Stimulated activated CD8-positive, alpha-beta memory T cell treated with anti-CD3 and anti-CD28 coated beads, Interleukin-7, amount 100 ng/mL, for 48 hours (primary cell): ENCODE results near the gene NABP2.

Experiments
- DNase-seq, 2 donors: peaks; one replicate each; pipeline ENCODE4 v3.0.0-alpha.2; 2020; ENCODE audit warnings: low read depth in 1 of 2; ENCODE audit errors: extremely low read depth in 1 of 2

The NABP2 gene

DNA sequence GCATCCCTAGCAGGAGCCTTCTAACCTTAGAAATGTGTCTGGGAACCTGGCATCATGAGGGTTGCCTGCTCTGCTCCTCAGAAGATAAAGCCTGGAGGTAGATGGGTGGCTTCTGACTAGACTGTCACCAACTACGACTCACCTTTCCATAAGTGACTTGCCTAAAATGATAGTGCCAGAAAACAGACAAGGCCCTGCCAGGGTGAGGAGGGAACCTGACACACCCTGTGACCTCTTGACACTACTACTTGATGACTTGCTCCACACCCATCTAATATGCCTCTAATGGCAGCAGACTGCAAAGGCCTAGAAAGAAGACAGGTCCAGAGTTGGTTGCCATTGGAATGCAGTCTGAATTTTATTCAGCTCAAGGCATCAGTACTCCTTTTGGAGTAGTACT lies 11.8 kb upstream of the NABP2 start:
- no peak for DNase-seq

DNA sequence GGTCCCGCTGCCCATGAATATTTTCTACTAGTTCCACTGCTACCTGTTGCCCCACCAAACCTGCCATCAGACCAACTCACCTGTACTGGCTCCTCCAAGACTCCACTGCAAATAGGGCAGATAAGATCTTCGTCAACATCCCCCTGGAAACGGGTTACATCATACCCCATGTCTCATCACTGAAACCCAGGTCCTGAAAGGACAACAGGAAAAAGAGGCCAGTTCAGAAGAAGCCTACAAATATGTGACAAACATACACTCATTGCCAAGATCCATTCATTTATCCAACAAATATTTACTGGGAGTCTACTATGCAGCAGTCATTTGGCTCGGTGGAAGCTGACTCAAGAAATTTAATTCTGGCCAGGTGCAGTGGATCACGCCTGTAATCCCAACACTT lies 10.3 kb upstream of the NABP2 start:
- DNase-seq, result no peak

DNA sequence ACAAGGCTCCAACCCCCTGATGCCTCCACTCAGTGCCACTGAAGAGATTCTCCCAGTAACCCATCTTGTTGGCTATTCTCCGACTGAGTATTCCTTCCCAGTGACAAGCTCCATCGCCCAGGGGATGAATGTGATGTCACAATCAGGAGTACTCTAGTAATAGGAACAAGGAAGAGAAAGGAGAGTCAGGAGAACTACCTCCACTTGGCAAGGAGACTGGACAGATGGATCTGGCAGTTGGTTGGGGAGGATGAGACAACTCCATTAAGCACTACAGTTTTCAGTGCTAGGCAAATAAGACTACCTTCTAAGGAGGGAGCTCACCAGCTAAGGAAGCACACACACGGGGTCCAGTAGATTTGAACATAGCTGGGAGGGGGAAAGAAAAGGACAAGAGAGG lies 7.7 kb upstream of the NABP2 start:
- no peak for DNase-seq

DNA sequence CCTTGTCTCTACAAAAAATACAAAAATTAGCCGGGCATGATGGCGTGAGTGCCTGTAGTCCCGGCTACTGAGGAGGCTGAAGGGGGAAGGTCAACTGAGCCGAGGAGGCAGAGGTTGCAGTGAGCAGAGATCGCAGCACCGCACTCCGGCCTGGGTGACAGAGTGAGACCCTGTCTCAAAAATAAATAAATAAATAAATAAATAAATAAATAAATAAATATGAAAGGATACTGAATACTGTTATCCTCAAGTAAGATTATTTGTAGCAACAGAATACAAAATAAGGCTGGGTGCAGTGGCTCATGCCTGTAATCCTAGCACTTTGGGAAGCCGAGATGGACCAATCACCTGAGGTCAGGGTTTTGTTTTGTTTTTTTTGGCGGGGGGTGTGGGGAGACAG lies 4.3 kb upstream of the NABP2 start:
- DNase-seq, result no peak

DNA sequence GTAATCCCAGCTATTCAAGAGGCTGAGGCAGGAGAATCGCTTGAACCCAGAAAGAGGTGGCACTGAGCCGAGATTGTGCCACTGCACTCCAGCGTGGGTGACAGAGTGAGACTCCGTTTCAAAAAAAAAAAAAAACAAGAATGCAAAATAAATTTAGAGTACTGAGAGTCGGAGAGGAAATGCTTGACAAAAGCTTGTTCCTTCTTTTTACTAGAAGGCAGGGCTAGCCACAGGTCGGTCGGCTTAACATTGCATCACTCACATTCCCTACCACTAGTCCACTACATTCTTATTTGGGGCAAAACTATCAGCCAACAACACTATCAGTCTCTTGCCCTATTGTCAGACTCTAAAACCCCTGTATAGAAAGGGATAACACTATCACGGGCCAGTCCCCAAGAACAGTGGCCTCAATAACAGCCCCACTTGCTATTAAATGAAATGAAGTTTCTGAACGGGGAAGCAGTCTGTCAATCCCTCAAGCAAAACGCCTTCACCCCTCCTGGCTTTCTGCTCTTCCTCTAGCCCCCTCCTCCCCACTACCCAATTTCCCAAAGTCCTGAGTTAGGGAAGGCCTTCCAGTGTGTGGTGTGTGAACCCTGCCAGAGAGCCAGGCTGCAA lies 3.4 kb upstream of the NABP2 start:
- no peak for DNase-seq

DNA sequence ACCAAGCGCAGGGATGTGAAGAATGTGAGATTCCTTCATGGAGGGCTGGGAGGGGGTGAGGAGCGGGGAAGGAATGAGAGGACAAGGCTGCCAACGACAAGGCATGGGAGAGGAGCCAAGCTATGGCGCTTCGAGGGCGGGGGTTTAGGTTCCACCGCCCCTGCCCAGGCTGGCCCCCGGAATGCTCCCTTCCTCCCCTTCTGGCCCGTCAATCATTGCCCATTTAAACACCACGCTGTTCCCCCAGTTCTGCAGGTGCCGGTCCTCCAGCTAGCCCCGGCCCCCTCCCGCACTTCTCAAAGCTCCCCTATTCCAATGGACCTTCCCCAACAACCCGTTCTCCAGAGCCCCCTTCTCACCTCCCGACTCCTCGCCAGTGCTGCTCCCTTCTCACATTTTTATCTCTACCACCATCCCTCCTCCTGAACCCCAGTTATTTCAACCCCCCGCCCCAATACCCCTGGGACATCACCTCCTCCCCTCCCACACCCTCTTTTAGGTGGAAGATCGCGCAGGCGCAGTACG lies 2.8 kb upstream of the NABP2 start:
- no peak for DNase-seq

DNA sequence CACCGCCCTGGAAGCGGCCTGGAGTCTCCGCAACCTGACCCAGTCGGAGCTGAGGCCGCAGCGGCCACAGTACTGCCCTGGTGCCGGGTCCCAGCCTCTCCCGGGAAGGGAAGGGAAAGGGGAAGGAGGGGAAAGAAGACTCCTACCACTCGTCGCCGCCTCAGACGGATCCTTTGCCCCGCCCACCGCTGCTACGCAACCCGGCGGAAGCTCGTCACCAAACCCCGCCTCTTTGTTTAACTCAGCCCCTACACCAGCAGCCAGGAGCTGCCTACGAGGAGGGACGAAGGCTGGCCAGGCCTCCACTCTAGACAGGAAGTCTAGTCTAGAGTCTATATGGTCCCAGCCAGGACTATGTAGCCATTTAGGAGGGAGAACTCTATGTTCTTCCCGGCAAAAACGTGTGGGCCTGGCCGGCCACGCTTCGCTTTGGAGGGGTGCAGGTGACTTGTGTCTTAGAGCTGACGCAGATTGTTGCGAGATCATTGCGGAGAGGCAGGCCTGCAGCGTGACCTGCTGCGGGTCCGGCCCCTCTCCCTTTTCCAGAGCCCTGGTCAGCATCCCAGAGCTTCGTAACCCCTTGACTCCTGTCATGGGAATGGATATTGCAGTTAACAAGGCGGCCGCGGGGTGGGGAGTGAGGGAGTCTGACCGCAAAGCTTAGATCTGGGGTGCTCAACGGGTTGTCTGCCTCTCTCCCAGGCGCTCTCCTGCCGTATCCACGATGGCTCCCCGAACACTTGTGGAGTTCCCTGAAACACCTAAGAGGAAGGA lies 2.2 kb upstream of the NABP2 start, which contains the start of gene RNF41:
RNF41 (minus strand) TSS at position 166 of the 774 bp plus-strand sequence. CDS start 7,875 bp downstream, outside the sequence.
- DNase-seq, result peak; percentile 73 to 86

DNA sequence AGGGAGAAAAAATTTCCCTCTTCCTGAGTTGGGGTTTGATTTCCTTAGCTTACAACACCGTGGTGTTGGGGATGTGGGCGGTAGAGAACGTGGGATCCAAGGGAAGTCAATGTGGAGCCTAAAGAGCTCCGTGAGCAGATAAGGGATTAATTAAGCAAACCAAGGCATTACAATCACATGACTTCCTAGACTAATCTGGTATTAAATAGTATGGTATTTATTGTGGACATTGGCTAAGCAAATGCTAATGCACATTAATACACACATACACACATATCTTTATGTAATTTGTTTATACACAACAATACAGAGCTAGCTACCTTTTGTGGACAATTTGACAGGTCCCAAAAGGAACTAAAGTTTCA lies 1.6 kb upstream of the NABP2 start:
- DNase-seq, result no peak

DNA sequence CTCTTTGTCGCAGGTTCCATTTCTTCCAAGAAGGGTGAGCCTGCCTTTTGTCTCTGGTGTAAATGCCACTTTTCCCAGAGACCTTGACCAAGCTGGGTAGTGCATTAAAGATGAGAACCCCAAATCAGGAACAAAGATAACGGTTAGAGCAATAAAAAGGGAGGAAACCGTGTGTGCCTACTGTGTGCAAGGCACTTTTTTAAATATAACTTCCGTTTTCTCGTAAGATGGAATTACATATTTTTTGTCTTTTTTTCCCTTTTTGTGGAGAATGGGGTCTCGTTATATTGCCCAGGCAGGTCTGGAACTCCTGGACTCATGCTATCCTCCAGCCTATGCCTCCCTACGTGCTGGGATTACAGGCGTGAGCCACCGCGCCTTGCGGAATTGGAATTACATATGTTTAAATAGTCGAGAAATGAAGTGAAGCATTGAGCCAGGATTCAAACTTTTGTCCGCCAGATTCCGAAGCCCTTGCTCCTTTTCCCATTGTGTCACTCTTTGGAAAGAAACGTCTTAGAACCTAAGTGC lies 506 bp upstream of the NABP2 start:
- DNase-seq, result no peak

DNA sequence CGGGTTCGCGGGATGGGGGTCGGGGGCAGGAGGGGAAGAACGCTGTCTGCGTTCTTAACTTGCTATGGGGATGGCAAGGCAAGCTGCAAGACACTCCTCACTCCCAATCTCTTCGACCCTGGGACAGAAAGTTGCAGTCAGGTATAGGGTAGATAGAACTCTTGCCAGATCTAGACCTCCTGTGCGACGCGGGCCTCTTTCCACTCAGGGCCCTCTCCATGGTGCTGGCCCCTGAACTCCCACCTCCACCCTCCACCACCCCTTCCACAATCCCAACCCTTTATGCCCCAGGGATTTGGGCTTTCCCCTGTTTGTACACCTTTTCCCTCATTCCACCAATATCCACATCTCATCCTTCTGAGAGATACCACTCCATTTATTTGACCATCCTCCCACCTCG lies 812 bp downstream of the NABP2 start:
- no peak for DNase-seq

DNA sequence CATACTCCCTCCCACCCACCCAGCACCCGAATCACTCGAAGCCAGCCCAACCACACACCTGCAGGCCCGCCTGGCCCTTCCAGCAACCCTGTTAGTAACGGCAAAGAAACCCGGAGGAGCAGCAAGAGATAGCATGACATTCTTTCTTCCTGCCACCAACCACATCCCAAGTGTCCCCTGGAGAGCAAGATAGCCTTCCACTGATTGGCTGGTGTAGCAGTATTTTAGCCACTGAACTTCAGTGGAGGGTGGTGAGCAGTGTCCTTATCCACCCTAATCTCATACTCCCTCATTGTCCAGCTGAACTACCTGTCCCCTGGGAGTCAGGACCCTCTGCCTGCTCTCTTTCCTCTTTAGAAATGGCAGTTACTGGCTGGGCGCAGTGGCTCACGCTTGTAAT lies 4.9 kb downstream of the NABP2 start:
- no peak for DNase-seq

DNA sequence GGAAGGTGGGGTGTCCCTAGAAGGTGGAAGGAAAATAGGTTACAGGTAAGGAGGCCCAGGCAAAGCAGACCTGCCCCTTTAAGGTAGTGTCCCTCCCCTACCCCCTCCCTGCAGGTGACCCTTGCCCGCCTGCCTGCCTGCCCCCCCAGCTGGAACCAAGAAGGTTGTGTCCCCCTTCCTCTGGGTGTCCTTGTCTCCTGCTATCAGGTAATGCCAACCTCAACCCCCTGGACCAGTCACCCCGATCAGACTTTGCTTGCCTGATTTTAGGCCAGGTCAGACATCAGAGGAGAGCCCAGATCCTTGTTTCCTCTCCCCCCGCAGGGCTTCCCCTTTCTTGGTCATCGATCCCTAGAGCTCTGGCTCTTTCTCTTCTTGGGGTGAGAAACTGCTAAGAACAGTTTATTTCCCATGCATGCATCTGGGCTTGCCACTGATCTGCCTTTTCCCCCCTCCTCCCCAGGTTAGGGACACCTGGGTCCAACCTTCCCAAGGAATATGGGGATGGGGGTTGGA lies 5.8 kb downstream of the NABP2 start, which contains the start of gene SLC39A5:
SLC39A5 (plus strand) TSS at position 136 of the 516 bp plus-strand sequence. CDS start 1,224 bp downstream, outside the sequence.
- DNase-seq, result no peak

DNA sequence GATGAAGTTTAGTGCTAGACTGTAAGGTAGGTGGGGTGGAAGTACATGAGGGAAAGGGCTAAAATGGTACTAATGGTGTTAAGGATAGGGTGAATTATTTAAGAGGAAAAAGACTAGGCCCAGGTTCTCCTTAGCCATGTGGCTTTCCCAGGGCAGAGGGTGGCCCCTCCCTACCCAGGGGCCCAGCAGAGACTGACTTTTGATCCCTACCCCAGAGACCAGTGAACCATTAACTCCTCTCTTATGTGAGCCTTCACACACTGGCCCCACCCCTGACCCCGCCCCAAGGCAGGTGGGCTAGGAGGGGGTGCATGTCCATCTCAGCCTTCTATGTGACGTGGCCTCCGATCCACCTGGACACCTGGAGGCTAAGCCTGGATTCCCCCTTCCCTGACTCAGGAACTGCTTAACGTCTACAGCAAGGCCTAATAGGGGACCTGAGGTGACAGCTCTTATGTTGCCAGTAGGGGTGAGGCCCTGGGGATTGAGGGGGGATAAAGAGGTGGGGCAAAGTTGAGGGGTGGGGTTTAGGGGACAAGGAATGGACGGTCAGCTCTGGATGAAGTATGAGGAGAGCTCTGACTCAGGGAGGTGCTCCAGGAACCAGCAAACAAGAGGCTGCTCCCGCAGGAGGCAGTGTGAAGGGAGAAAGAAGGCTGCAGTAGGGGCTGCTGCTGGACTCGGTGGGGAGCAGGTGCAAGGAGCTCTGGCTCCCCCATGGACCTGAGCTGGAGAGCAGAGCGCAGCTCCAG lies 6.5 kb downstream of the NABP2 start:
- no peak for DNase-seq

DNA sequence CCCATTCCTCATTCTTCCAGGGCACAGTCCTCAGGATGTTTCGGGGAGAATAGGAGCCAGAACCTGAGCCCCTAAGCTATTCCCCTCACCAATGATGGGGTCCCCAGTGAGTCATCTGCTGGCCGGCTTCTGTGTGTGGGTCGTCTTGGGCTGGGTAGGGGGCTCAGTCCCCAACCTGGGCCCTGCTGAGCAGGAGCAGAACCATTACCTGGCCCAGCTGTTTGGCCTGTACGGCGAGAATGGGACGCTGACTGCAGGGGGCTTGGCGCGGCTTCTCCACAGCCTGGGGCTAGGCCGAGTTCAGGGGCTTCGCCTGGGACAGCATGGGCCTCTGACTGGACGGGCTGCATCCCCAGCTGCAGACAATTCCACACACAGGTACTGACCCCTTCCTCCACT lies 7.0 kb downstream of the NABP2 start:
- no peak for DNase-seq

DNA sequence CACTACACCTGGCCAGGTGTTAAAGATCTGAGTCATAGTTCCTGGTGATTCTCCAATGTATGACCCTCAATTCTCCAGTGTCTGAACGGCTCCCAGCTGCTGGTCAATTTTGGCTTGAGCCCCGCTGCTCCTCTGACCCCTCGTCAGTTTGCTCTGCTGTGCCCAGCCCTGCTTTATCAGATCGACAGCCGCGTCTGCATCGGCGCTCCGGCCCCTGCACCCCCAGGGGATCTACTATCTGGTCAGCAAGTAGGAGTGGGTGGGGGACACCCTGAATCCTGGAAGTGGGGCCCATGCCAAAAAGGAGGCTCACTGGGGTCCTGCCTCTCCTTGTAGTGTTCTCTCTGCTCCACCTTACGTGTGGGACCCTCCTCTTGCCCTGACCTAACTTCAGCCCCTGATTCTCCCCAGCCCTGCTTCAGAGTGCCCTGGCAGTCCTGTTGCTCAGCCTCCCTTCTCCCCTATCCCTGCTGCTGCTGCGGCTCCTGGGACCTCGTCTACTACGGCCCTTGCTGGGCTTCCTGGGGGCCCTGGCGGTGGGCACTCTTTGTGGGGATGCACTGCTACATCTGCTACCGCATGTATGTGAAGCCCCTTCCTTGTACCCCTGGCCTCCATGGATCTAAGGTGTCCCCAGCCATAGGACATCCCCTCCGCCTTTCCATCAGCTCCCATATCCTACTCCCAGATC lies 10.7 kb downstream of the NABP2 start:
- no peak for DNase-seq

DNA sequence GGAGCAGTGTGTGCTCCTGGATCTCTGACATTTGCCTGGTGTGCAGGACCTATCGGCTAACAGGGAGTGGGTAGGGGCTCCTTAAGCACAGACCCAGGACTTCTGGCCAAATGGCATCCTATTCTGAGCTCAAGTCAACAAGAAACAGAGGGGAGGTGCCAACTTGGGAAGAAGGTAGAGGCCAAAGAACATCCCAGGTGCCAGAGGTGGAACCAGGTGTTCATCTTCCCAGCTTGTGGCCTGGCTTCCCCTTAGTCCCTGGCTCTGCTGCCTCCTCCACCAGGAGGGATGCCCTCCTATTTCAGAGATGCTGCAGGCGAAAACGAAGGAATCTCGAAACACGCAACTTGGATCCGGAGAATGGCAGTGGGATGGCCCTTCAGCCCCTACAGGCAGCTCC lies 11.9 kb downstream of the NABP2 start:
- DNase-seq, result no peak

DNA sequence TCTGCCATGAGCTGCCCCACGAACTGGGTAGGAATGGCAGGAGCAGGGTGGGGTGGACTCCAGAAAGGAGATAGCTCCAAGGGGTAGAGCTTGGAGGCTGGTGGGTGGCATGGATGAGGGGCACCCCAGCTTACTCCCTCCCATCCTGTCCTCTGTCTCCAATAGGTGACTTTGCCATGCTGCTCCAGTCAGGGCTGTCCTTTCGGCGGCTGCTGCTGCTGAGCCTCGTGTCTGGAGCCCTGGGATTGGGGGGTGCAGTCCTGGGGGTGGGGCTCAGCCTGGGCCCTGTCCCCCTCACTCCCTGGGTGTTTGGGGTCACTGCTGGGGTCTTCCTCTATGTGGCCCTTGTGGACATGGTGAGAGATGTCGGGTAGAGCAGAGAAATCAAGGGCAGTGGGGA lies 12.8 kb downstream of the NABP2 start:
- no peak for DNase-seq

DNA sequence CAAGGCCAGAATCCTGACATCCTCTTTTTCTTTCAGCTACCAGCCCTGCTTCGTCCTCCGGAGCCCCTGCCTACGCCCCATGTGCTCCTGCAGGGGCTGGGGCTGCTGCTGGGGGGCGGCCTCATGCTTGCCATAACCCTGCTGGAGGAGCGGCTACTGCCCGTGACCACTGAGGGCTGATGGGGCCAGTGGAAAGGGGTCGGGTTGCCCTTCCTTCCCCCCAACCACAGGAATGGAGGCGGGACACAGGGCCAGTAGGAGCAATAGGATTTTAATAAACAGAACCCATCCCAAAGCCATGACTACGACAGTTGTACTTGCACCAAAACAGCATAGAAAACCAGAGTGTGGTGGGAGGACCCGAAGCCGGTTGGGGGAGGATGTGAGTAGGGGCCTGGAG lies 13.4 kb downstream of the NABP2 start:
- no peak for DNase-seq

DNA sequence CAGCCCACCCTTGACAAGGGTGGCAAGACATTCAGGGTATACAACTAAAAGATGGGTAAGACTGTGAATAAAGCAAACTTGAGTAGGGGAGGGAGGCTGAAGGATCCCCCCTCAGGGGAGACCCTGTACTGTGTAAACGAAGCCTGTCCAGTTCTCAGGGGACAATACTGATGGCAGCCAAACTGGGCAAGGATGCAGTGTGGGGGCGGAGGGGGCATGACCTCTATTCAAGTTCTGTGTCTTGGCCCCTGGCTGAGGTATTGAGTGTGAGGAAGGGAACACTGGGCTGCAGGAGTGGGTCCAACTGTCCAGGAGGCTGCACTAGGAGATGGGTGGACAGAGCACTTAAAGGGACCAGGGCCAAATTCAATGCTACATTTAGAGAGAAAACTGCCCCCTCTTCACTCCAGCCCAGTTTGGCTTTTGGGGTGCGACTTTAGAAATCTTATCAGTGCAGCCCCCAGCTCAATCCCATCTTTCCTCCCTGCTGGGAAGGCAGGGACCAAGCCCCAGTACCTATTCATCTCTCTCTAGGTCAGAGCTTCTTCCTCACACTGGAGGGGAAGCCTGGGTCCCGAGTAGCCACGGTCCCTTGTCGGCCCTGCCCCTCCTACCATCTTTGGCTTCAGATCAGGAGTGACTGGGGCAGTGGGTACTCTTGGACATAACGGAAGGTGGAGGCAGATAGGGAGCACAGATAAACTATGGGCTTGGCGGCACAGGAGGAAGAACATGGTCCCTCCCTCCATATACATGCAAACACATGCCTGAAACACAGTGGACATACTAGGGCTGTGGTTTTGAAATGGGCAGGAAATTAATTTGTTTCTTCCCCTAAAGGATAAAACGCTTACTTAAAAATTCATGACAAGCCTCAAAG lies 17.5 kb downstream of the NABP2 start:
- DNase-seq, result no peak

DNA sequence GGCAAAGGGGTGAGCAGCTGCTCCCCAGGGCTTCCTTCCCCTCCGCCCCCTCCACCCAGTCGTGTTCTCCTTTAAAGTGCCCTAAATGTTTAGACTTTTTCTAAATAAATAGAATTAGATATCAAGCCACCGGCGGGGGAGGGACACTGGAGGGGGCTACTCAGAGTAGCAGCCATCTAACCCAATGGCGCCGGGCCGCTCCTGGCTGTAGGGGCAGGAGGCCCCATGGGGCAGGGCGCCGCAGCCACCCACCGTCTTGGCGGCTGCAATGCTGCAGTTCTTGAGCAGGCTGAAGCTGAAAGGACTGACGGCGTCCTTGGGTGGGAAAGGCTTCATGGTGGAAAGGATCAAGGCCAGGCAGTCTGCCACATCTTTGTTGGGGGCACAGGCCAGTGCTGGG lies 18.8 kb downstream of the NABP2 start:
- no peak for DNase-seq
